Hepatocyte (in vitro differentiated cells): ENCODE results near the gene EDNRA.

Source experiments
- EZH2 ChIP-seq: fragments of 200-600 bp; sonication (generic); IDR thresholded peaks from 2 replicates; pipeline ENCODE4 v1.6.1; 2016; ENCODE audit warnings: antibody characterized with exemption, mild to moderate bottlenecking, borderline replicate concordance
- TF ChIP-seq, protein P1 (sequence below): fragments of 200-600 bp; sonication (generic); IDR thresholded peaks from 2 replicates; pipeline ENCODE4 v1.5.1; 2016; ENCODE audit warnings: antibody characterized with exemption, mild to moderate bottlenecking; ENCODE audit not compliant: poor library complexity

- TF ChIP-seq, protein P1, sequence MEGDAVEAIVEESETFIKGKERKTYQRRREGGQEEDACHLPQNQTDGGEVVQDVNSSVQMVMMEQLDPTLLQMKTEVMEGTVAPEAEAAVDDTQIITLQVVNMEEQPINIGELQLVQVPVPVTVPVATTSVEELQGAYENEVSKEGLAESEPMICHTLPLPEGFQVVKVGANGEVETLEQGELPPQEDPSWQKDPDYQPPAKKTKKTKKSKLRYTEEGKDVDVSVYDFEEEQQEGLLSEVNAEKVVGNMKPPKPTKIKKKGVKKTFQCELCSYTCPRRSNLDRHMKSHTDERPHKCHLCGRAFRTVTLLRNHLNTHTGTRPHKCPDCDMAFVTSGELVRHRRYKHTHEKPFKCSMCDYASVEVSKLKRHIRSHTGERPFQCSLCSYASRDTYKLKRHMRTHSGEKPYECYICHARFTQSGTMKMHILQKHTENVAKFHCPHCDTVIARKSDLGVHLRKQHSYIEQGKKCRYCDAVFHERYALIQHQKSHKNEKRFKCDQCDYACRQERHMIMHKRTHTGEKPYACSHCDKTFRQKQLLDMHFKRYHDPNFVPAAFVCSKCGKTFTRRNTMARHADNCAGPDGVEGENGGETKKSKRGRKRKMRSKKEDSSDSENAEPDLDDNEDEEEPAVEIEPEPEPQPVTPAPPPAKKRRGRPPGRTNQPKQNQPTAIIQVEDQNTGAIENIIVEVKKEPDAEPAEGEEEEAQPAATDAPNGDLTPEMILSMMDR = no peak
- TF ChIP-seq EZH2 = no peak
Measured at GRCh38 chr4:147508346-147508745, 27.4 kb downstream of the EDNRA start.
